GM12874 (cell line): ENCODE data around the gene MTMR12.

Experiments
- TF ChIP-seq, protein P1 (sequence below): IDR thresholded peaks from 2 replicates; pipeline ENCODE4 v1.5.1; 2011; ENCODE audit warnings: low read depth, mild to moderate bottlenecking, control low read depth, low read length, moderate library complexity; ENCODE audit not compliant: insufficient read depth

The MTMR12 gene

GRCh38 chr5:32261198-32261597 is 51.5 kb downstream of the MTMR12 start:
- TF ChIP-seq, protein P1, sequence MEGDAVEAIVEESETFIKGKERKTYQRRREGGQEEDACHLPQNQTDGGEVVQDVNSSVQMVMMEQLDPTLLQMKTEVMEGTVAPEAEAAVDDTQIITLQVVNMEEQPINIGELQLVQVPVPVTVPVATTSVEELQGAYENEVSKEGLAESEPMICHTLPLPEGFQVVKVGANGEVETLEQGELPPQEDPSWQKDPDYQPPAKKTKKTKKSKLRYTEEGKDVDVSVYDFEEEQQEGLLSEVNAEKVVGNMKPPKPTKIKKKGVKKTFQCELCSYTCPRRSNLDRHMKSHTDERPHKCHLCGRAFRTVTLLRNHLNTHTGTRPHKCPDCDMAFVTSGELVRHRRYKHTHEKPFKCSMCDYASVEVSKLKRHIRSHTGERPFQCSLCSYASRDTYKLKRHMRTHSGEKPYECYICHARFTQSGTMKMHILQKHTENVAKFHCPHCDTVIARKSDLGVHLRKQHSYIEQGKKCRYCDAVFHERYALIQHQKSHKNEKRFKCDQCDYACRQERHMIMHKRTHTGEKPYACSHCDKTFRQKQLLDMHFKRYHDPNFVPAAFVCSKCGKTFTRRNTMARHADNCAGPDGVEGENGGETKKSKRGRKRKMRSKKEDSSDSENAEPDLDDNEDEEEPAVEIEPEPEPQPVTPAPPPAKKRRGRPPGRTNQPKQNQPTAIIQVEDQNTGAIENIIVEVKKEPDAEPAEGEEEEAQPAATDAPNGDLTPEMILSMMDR, result no peak

DNA sequence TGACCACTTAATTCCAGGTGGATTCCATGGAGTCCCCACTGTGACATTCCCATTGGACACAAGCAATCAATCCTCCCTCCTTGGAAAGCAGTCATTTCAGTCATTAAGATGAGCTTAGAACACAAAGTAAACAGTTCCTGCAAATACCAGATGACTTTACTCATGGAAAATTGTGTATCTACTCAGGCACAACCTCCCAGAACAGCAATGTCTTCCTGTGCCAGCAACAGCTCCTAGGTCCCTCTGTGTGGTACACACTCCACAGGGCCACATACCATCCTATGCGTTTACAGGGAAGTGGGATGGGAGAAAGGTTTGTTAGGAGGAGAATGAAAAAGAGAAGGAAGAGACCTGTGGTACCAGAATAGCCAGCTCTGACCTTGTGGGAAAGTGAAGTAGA is 53.7 kb downstream of the MTMR12 start:
- TF ChIP-seq, protein P1, result no peak

GRCh38 chr5:32258424-32258823 is 54.3 kb downstream of the MTMR12 start:
- TF ChIP-seq, protein P1, result no peak

DNA sequence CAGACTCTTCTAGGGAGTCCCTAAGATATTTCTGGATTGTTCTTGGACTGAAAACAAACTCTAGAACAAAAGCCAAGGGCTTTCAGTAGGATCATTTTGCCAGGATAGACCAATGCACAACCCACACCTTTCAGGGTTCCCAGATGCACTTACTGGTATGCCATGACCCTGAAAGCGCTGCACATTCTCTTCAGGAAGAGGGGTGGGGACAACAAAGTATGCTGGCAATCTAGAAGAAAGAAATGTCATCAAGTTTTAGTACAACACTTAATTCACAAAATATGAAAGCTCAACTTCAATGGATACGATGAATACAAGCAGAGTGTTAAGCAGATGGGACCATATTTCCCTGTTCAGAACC is 57.2 kb downstream of the MTMR12 start:
- TF ChIP-seq, protein P1, result no peak

DNA sequence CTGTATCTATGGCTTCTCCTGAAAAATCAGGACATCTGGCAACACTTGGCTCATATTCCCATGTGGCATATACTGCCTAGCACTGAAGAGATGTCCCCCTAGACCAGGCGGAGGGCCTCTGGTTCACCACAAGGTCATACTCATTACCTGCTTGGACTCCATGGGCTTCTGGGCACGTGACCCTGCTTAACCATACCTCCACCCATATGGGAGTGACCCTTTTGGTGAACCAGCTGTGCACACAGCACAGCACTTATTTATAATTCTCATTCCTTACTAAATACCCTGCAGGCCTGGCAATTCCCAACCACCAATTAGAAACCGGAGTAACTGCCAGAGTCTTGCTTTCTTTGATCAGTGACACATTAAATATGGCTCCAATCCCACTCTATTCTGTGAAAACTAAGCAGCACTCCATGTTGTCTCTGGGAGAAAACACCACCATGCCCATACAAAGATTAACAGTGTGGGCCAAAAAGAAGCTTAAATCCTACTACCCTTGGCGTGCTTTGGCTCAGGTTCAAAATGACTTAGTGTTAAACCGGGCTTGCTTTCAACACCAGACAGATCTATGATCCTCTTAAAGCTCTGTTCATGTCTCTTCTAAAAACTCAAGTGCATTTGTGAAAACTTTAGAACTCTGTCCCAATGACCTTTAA is 57.7 kb downstream of the MTMR12 start:
- TF ChIP-seq, protein P1, result no peak

DNA sequence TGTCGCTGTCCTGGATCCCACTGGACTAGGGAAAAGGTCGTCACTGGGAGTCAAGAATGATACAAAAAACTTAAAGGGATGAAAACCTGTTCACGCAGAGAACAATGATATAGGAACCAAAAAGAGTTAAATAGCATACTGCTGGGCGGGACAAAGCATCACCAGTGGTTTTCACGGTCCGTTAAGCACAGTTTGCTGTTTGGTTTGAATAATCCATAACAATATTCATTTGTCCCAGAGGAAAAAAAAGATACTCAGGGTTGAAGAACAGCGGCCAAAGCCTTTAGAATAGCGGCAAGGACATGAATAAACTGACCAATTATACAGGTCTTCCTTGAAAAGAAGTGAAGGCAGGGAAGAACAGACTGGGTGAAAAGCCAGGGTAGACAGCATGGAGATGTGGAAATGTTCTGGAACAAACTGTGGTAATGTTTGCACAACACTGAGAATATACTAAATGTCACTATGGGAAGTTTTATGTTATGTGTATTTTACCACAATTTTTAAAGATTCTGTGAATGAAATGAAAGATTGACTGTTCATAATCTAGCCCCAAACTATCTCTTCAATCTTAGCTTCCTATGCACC is 60.8 kb downstream of the MTMR12 start:
- TF ChIP-seq, protein P1, result no peak

DNA sequence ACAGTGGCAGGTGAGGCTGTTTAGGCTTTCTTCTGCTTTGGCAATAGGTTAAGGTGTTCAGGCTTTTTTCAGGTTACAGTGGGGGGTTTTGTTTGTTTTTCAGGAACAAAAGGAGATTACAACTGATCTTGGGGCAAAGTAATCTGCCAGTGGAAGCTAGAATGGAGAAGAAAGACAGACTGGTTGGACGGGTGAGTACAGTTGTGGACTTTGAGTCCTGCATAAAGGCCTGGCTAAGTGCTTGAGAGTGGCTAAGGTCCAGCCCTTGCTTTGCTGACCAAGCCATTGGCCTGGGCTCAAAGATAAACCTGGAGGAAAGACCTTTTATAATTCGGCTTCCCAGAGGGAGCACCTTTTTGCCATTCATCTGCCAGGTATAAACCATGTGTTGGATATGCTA is 63.1 kb downstream of the MTMR12 start:
- TF ChIP-seq, protein P1, result no peak
